WTC11 (cell line): Measurements from ENCODE around the gene TNFRSF4. TPM values are rescaled to one million over a fixed set of nuclear protein-coding genes. Genes with fewer than 3 reads are reported as not detected.

Experiments
- ATAC-seq: fragments of 200-7000 bp; cut with Tn5 transposase; 2 replicates; pipeline ENCODE4 v1.10.0; 2021; ENCODE audit warnings: mild to moderate bottlenecking, moderate library complexity
- CTCF ChIA-PET: fragments of 300-600 bp; sonication (Branson Sonifier 250); formaldehyde crosslinking; loops from one replicate; lab custom pipeline; 2021; ENCODE audit warnings: antibody characterized with exemption; lab: Charles Lee
- POLR2A ChIA-PET: fragments of 350-600 bp; sonication (Branson Sonifier 250); formaldehyde crosslinking; loops from one replicate; lab custom pipeline; 2021; ENCODE audit warnings: antibody characterized with exemption; lab: Charles Lee
- DNase-seq: peaks from one replicate; pipeline ENCODE4 v3.0.0; 2021; ENCODE audit warnings: low spot score
- H3K27ac Mint-ChIP-seq: 2 replicates; pipeline ENCODE4 v1.8.0; 2021; ENCODE audit warnings: mixed read lengths
- H3K27me3 Mint-ChIP-seq: 2 replicates; pipeline ENCODE4 v1.8.0; 2021; ENCODE audit warnings: low read depth, mild to moderate bottlenecking, moderate library complexity, mixed read lengths
- H3K36me3 Mint-ChIP-seq: 2 replicates; pipeline ENCODE4 v1.8.0; 2021; ENCODE audit warnings: mixed read lengths
- H3K4me1 Mint-ChIP-seq: 2 replicates; pipeline ENCODE4 v1.8.0; 2022; ENCODE audit warnings: mixed read lengths
- H3K4me3 Mint-ChIP-seq: 2 replicates; pipeline ENCODE4 v1.8.0; 2021; ENCODE audit warnings: mild to moderate bottlenecking, moderate library complexity, mixed read lengths
- H3K9me3 Mint-ChIP-seq: 2 replicates; pipeline ENCODE4 v1.8.0; 2021; ENCODE audit warnings: mixed read lengths
- ATF1 ChIP-seq: sonication (generic); formaldehyde crosslinking; IDR thresholded peaks from 2 replicates; pipeline ENCODE4 v1.8.1; 2023; ENCODE audit warnings: mild to moderate bottlenecking, moderate library complexity, missing genetic modification reagents
- ATF3 ChIP-seq: sonication (generic); formaldehyde crosslinking; conservative IDR thresholded peaks from 2 replicates; pipeline ENCODE4 v1.8.1; 2022; ENCODE audit warnings: mild to moderate bottlenecking, missing genetic modification reagents
- ATF6 ChIP-seq: sonication (generic); formaldehyde crosslinking; IDR thresholded peaks from 2 replicates; pipeline ENCODE4 v1.8.1; 2023; ENCODE audit warnings: mild to moderate bottlenecking, missing genetic modification reagents
- ERG ChIP-seq: fragments of 250-450 bp; sonication (Bioruptor Pico); IDR thresholded peaks from 2 replicates; pipeline ENCODE4 v1.8.0; 2021; ENCODE audit warnings: mild to moderate bottlenecking
- FOXP1 ChIP-seq: sonication (generic); formaldehyde crosslinking; IDR thresholded peaks from 2 replicates; pipeline ENCODE4 v1.8.0; 2022; ENCODE audit warnings: missing genetic modification reagents, mild to moderate bottlenecking, moderate library complexity, borderline replicate concordance
- FOXP4 ChIP-seq: sonication (generic); formaldehyde crosslinking; IDR thresholded peaks from 2 replicates; pipeline ENCODE4 v1.8.0; 2022; ENCODE audit warnings: mild to moderate bottlenecking, missing genetic modification reagents
- IRF2 ChIP-seq: sonication (generic); formaldehyde crosslinking; IDR thresholded peaks from 2 replicates; pipeline ENCODE4 v1.8.0; 2022; ENCODE audit warnings: low read depth, missing genetic modification reagents, borderline replicate concordance
- JAZF1 ChIP-seq: fragments of 250-450 bp; sonication (Bioruptor Pico); IDR thresholded peaks from 2 replicates; pipeline ENCODE4 v1.9.0; 2021; ENCODE audit warnings: moderate library complexity, mild to moderate bottlenecking, inconsistent platforms
- JUN ChIP-seq: sonication (generic); formaldehyde crosslinking; IDR thresholded peaks from 2 replicates; pipeline ENCODE4 v1.8.0; 2023; ENCODE audit warnings: mild to moderate bottlenecking, missing genetic modification reagents
- MXD4 ChIP-seq: fragments of 250-450 bp; sonication (Bioruptor Pico); IDR thresholded peaks from 2 replicates; pipeline ENCODE4 v1.8.0; 2021; ENCODE audit warnings: mild to moderate bottlenecking, moderate library complexity, borderline replicate concordance
- NR1H2 ChIP-seq: sonication (generic); formaldehyde crosslinking; IDR thresholded peaks from 2 replicates; pipeline ENCODE4 v1.9.0; 2021; ENCODE audit warnings: mild to moderate bottlenecking, moderate library complexity, missing genetic modification reagents
- RORB ChIP-seq: fragments of 250-450 bp; sonication (Bioruptor Pico); IDR thresholded peaks from 2 replicates; pipeline ENCODE4 v1.9.0; 2021; ENCODE audit warnings: mild to moderate bottlenecking
- TEAD4 ChIP-seq: sonication (generic); formaldehyde crosslinking; IDR thresholded peaks from 2 replicates; pipeline ENCODE4 v1.8.0; 2022; ENCODE audit warnings: mild to moderate bottlenecking, missing genetic modification reagents
- ZBTB21 ChIP-seq: sonication (generic); formaldehyde crosslinking; IDR thresholded peaks from 2 replicates; pipeline ENCODE4 v1.8.1; 2023; ENCODE audit warnings: mild to moderate bottlenecking, missing genetic modification reagents, borderline replicate concordance
- ZNF232 ChIP-seq: sonication (generic); formaldehyde crosslinking; IDR thresholded peaks from 2 replicates; pipeline ENCODE4 v1.8.0; 2022; ENCODE audit warnings: mild to moderate bottlenecking, missing genetic modification reagents
- ZNF263 ChIP-seq: sonication (generic); formaldehyde crosslinking; IDR thresholded peaks from 2 replicates; pipeline ENCODE4 v1.8.1; 2022; ENCODE audit warnings: low read depth, mild to moderate bottlenecking, moderate library complexity, missing genetic modification reagents
- total RNA-seq: library from RNA; stranded (reverse); gene quantifications from 3 replicates; pipeline ENCODE4 v1.2.3, GENCODE V29; 2021
- TF ChIP-seq, protein P1 (sequence below): fragments of 250-450 bp; sonication (Bioruptor Pico); IDR thresholded peaks from 2 replicates; pipeline ENCODE4 v1.9.0; 2021; ENCODE audit warnings: moderate library complexity, mild to moderate bottlenecking, inconsistent platforms, borderline replicate concordance
- TF ChIP-seq, protein P2 (sequence below): fragments of 250-450 bp; sonication (Bioruptor Pico); IDR thresholded peaks from 2 replicates; pipeline ENCODE4 v1.9.0; 2021; ENCODE audit warnings: mild to moderate bottlenecking, borderline replicate concordance
- TF ChIP-seq, protein P3 (sequence below): sonication (generic); formaldehyde crosslinking; IDR thresholded peaks from 2 replicates; pipeline ENCODE4 v1.8.0; 2022; ENCODE audit warnings: mild to moderate bottlenecking, missing genetic modification reagents

TNFRSF4 gene
- total RNA-seq, 1 experiment from 2014 or later: 0.33 TPM

DNA sequence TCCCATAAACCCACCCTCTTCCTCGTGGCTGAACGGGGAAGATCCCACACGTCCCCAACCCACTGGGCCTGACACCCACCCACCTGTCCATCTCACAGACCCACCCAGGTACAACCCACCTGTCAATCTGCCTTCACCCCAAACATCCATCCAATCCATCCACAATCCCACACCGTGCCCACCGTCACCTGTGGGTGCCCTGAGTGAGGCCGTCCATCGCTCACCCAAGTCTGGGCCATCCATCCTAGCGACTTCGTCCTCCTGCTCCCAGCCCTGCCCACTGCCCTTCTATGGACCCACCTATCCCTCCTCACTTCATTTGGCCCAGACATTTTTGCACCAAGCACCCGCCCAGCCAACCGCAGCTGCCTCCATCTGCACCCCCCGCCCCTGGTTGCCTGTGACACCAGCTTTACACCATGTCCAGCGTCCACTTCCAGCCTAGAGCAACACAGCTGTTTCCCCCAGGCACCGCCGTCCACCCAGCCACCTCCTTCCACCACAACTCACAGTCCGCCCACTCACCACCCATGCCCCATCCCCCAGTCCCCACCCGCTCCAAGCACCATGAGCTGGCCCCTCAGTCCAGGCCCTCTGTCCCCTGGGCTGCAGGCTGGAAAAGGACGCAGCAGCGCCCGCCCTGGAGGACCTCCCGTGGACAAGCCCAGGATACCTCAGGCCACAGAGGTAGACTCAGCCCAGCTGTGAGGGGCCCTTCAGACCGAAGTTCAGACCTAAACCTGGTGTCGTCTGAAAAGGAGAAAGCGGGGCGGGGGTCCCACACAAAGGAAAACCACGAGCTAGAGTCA is 32.6 kb downstream of the TNFRSF4 start:
- Mint-ChIP-seq H3K4me1 (peaks cover 9% of the 10 kb centered on the region), H3K27me3 (0 out of 2 replicates have a peak, but pooled peaks cover under 1% of the 10 kb centered on the region), H3K4me3 (no peak overlapping the region), H3K27ac (0 out of 2 replicates have a peak overlapping the region, but pooled peaks have one; percentile 90), H3K9me3 (no peaks in the 10 kb centered on the region), H3K36me3 (no peaks in the 10 kb centered on the region)
- POLR2A ChIA-PET: no interaction called here
- ATAC-seq: no peak
- CTCF ChIA-PET: interaction anchor here (0.9 kb wide), 1 partner anchor 7 kb away, joined by 3 read pairs; the partner anchor contains the start of gene TTLL10
- TF ChIP-seq, protein P1, sequence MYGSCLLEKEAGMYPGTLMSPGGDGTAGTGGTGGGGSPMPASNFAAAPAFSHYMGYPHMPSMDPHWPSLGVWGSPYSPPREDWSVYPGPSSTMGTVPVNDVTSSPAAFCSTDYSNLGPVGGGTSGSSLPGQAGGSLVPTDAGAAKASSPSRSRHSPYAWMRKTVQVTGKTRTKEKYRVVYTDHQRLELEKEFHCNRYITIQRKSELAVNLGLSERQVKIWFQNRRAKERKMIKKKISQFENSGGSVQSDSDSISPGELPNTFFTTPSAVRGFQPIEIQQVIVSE (CRISPR knock-in tag): no peak
- TF ChIP-seq ATF3 (CRISPR knock-in tag) (no peak), ZNF263 (CRISPR knock-in tag) (no peak), MXD4 (no peak), TEAD4 (CRISPR knock-in tag) (no peak), RORB (CRISPR knock-in tag) (no peak), IRF2 (no peak), ZNF232 (no peak), ATF1 (no peak), JUN (CRISPR knock-in tag) (no peak), ERG (CRISPR knock-in tag) (no peak)
- TF ChIP-seq, protein P2, sequence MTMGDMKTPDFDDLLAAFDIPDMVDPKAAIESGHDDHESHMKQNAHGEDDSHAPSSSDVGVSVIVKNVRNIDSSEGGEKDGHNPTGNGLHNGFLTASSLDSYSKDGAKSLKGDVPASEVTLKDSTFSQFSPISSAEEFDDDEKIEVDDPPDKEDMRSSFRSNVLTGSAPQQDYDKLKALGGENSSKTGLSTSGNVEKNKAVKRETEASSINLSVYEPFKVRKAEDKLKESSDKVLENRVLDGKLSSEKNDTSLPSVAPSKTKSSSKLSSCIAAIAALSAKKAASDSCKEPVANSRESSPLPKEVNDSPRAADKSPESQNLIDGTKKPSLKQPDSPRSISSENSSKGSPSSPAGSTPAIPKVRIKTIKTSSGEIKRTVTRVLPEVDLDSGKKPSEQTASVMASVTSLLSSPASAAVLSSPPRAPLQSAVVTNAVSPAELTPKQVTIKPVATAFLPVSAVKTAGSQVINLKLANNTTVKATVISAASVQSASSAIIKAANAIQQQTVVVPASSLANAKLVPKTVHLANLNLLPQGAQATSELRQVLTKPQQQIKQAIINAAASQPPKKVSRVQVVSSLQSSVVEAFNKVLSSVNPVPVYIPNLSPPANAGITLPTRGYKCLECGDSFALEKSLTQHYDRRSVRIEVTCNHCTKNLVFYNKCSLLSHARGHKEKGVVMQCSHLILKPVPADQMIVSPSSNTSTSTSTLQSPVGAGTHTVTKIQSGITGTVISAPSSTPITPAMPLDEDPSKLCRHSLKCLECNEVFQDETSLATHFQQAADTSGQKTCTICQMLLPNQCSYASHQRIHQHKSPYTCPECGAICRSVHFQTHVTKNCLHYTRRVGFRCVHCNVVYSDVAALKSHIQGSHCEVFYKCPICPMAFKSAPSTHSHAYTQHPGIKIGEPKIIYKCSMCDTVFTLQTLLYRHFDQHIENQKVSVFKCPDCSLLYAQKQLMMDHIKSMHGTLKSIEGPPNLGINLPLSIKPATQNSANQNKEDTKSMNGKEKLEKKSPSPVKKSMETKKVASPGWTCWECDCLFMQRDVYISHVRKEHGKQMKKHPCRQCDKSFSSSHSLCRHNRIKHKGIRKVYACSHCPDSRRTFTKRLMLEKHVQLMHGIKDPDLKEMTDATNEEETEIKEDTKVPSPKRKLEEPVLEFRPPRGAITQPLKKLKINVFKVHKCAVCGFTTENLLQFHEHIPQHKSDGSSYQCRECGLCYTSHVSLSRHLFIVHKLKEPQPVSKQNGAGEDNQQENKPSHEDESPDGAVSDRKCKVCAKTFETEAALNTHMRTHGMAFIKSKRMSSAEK (CRISPR knock-in tag): no peak
- TF ChIP-seq, protein P3, sequence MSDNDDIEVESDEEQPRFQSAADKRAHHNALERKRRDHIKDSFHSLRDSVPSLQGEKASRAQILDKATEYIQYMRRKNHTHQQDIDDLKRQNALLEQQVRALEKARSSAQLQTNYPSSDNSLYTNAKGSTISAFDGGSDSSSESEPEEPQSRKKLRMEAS (CRISPR knock-in tag): no peak
- peak; percentile 12 for DNase-seq

DNA sequence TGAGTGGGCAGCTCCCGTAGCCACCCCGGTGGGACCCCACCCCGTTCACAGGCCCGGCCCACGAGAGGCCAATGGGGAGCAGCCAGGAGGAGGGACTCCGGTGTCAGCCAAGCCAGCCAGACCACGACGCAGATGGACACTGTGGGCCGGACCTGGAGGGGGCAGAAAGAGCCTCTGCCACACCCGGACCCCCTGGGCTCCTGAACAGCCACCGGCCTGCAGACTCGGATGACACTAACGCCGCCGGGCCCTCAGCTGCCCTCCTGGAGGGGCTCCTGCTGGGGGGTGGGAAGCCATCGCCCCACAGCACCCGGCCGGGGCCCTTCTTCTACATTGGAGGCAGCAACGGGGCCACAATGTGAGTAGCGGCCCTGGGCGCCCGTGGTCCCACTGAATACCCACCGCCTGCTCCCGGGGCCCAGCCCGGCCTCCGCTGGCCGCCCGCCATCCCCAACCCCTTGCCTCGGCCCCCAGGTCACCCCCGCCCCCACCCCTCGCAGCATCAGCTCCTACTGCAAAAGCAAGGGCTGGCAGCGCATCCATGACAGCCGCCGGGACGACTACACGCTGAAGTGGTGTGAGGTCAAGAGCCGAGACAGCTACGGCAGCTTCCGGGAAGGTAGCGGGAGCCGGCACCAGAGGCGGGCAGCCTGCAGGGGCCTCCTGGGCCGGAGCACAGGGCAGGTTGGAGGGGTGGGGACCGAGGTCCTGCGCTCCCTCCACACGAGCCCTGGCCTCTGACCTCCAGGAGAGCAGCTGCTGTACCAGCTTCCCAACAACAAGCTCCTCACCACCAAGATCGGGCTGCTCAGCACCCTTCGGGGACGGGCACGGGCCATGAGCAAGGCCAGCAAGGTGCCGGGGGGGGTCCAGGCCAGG is 33.7 kb downstream of the TNFRSF4 start:
- ATAC-seq (no peak), DNase-seq (peak; percentile 24)
- Mint-ChIP-seq H3K27ac (no peak overlapping the region), H3K4me1 (peaks cover 14% of the 10 kb centered on the region), H3K27me3 (peaks cover 11% of the 10 kb centered on the region), H3K9me3 (no peaks in the 10 kb centered on the region), H3K4me3 (no peak overlapping the region), H3K36me3 (no peaks in the 10 kb centered on the region)
- ChIA-PET POLR2A (no interaction called here), CTCF (interaction anchor here (1.0 kb wide), 1 partner anchor 111 kb away, joined by 3 read pairs; no protein-coding TSS in a partner anchor)
- no peak for TF ChIP-seq JAZF1 (CRISPR knock-in tag)
- TF ChIP-seq FOXP1 (CRISPR knock-in tag): no peak
- TF ChIP-seq ATF6: no peak
- TF ChIP-seq NR1H2 (CRISPR knock-in tag): no peak
- no peak for TF ChIP-seq ZBTB21 (CRISPR knock-in tag)
- TF ChIP-seq FOXP4 (CRISPR knock-in tag): no peak
